ENCODE measurements around the gene ZNF532. TPM values are rescaled to one million over a fixed set of nuclear protein-coding genes. Genes with fewer than 3 reads are reported as not detected.

ZNF532 gene
- total and polyA plus RNA-seq, 2 donors: 11.6 to 11.9 TPM

GRCh38 chr18:58992301-58993231 lies 127.9 kb downstream of the ZNF532 start:
- H3K27ac ChIP-seq (ENCODE audit: low read depth in 1 of 2, low read length in 1 of 2): no peak overlapping the region
- no peak for DNase-seq (ENCODE audit: low read depth in 6 of 9, low spot score in 9 of 9)
- WGBS: 78% methylated on average over 16 of the region's 16 CpGs
- H3K9me3 ChIP-seq (ENCODE audit: control insufficient read depth in 2 of 2, insufficient read depth in 1 of 2, low read length in 1 of 2): no peaks in the 10 kb centered on the region
- no peaks in the 10 kb centered on the region for H3K27me3 ChIP-seq (ENCODE audit: control insufficient read depth in 2 of 2, insufficient read depth in 1 of 2, low read length in 1 of 2)
- H3K36me3 ChIP-seq (ENCODE audit: control insufficient read depth in 2 of 2, insufficient read depth in 2 of 2, low read length in 1 of 2): no peaks in the 10 kb centered on the region
- no peaks in the 10 kb centered on the region for H3K4me1 ChIP-seq (ENCODE audit: control insufficient read depth in 2 of 2, insufficient read depth in 2 of 2, low read length in 2 of 2)
- H3K4me3 ChIP-seq (ENCODE audit: low read length in 2 of 2): no peak overlapping the region

- Histone ChIP-seq H3K36me3 (ENCODE audit: control insufficient read depth in 2 of 2, insufficient read depth in 2 of 2, low read length in 1 of 2) (no peaks in the 10 kb centered on the region), H3K27ac (ENCODE audit: low read depth in 1 of 2, low read length in 1 of 2) (no peak overlapping the region), H3K4me3 (ENCODE audit: low read length in 2 of 2) (no peak overlapping the region), H3K4me1 (ENCODE audit: control insufficient read depth in 2 of 2, insufficient read depth in 2 of 2, low read length in 2 of 2) (no peaks in the 10 kb centered on the region), H3K9me3 (ENCODE audit: control insufficient read depth in 2 of 2, insufficient read depth in 1 of 2, low read length in 1 of 2) (no peaks in the 10 kb centered on the region), H3K27me3 (ENCODE audit: control insufficient read depth in 2 of 2, insufficient read depth in 1 of 2, low read length in 1 of 2) (no peaks in the 10 kb centered on the region)
- 61% methylated on average over 4 of the region's 4 CpGs for WGBS
- DNase-seq (ENCODE audit: low read depth in 6 of 9, low spot score in 9 of 9): no peak
These were observed 128.6 kb downstream of the ZNF532 start for GRCh38 chr18:58993260-58993659.

- no peak overlapping the region for H3K27ac ChIP-seq (ENCODE audit: low read depth in 1 of 2, low read length in 1 of 2)
- H3K27me3 ChIP-seq (ENCODE audit: control insufficient read depth in 2 of 2, insufficient read depth in 1 of 2, low read length in 1 of 2): no peaks in the 10 kb centered on the region
- H3K4me3 ChIP-seq (ENCODE audit: low read length in 2 of 2): no peak overlapping the region
- H3K9me3 ChIP-seq (ENCODE audit: control insufficient read depth in 2 of 2, insufficient read depth in 1 of 2, low read length in 1 of 2): no peaks in the 10 kb centered on the region
- DNase-seq (ENCODE audit: low read depth in 6 of 9, low spot score in 9 of 9): no peak
- H3K4me1 ChIP-seq (ENCODE audit: control insufficient read depth in 2 of 2, insufficient read depth in 2 of 2, low read length in 2 of 2): no peaks in the 10 kb centered on the region
- 86% methylated on average over 5 of the region's 5 CpGs for WGBS
- no peaks in the 10 kb centered on the region for H3K36me3 ChIP-seq (ENCODE audit: control insufficient read depth in 2 of 2, insufficient read depth in 2 of 2, low read length in 1 of 2)
These were observed 131.0 kb downstream of the ZNF532 start for GRCh38 chr18:58995663-58996062.

- no peak overlapping the region for H3K27ac ChIP-seq (ENCODE audit: low read depth in 1 of 2, low read length in 1 of 2)
- no peak for DNase-seq (ENCODE audit: low read depth in 6 of 9, low spot score in 9 of 9)
- H3K27me3 ChIP-seq (ENCODE audit: control insufficient read depth in 2 of 2, insufficient read depth in 1 of 2, low read length in 1 of 2): no peaks in the 10 kb centered on the region
- no peaks in the 10 kb centered on the region for H3K36me3 ChIP-seq (ENCODE audit: control insufficient read depth in 2 of 2, insufficient read depth in 2 of 2, low read length in 1 of 2)
- WGBS: 83% methylated on average over 12 of the region's 12 CpGs
- H3K4me1 ChIP-seq (ENCODE audit: control insufficient read depth in 2 of 2, insufficient read depth in 2 of 2, low read length in 2 of 2): no peaks in the 10 kb centered on the region
- no peak overlapping the region for H3K4me3 ChIP-seq (ENCODE audit: low read length in 2 of 2)
- no peaks in the 10 kb centered on the region for H3K9me3 ChIP-seq (ENCODE audit: control insufficient read depth in 2 of 2, insufficient read depth in 1 of 2, low read length in 1 of 2)
These were observed 131.5 kb downstream of the ZNF532 start for GRCh38 chr18:58996131-58996641.

GRCh38 chr18:58996696-58997095 lies 132.0 kb downstream of the ZNF532 start:
- 93% methylated on average over 7 of the region's 7 CpGs for WGBS

GRCh38 chr18:58997811-58998337 lies 133.2 kb downstream of the ZNF532 start:
- H3K9me3 ChIP-seq (ENCODE audit: control insufficient read depth in 2 of 2, insufficient read depth in 1 of 2, low read length in 1 of 2): no peaks in the 10 kb centered on the region
- no peaks in the 10 kb centered on the region for H3K4me1 ChIP-seq (ENCODE audit: control insufficient read depth in 2 of 2, insufficient read depth in 2 of 2, low read length in 2 of 2)
- no peaks in the 10 kb centered on the region for H3K27me3 ChIP-seq (ENCODE audit: control insufficient read depth in 2 of 2, insufficient read depth in 1 of 2, low read length in 1 of 2)
- DNase-seq (ENCODE audit: low read depth in 6 of 9, low spot score in 9 of 9): no peak
- no peak overlapping the region for H3K4me3 ChIP-seq (ENCODE audit: low read length in 2 of 2)
- WGBS: 93% methylated on average over 4 of the region's 4 CpGs
- H3K36me3 ChIP-seq (ENCODE audit: control insufficient read depth in 2 of 2, insufficient read depth in 2 of 2, low read length in 1 of 2): no peaks in the 10 kb centered on the region
- H3K27ac ChIP-seq (ENCODE audit: low read depth in 1 of 2, low read length in 1 of 2): no peak overlapping the region

More at GRCh38 chr18:58996696-58997095, 132.0 kb downstream of the ZNF532 start:
- DNase-seq (ENCODE audit: low read depth in 6 of 9, low spot score in 9 of 9): no peak
- H3K4me1 ChIP-seq (ENCODE audit: control insufficient read depth in 2 of 2, insufficient read depth in 2 of 2, low read length in 2 of 2): no peaks in the 10 kb centered on the region
- H3K27ac ChIP-seq (ENCODE audit: low read depth in 1 of 2, low read length in 1 of 2): no peak overlapping the region
- H3K9me3 ChIP-seq (ENCODE audit: control insufficient read depth in 2 of 2, insufficient read depth in 1 of 2, low read length in 1 of 2): no peaks in the 10 kb centered on the region
- no peak overlapping the region for H3K4me3 ChIP-seq (ENCODE audit: low read length in 2 of 2)
- no peaks in the 10 kb centered on the region for H3K27me3 ChIP-seq (ENCODE audit: control insufficient read depth in 2 of 2, insufficient read depth in 1 of 2, low read length in 1 of 2)
- no peaks in the 10 kb centered on the region for H3K36me3 ChIP-seq (ENCODE audit: control insufficient read depth in 2 of 2, insufficient read depth in 2 of 2, low read length in 1 of 2)

GRCh38 chr18:58998401-58999203 lies 133.9 kb downstream of the ZNF532 start:
- Histone ChIP-seq H3K4me3 (ENCODE audit: low read length in 2 of 2) (no peak overlapping the region), H3K27me3 (ENCODE audit: control insufficient read depth in 2 of 2, insufficient read depth in 1 of 2, low read length in 1 of 2) (no peaks in the 10 kb centered on the region), H3K4me1 (ENCODE audit: control insufficient read depth in 2 of 2, insufficient read depth in 2 of 2, low read length in 2 of 2) (no peaks in the 10 kb centered on the region), H3K9me3 (ENCODE audit: control insufficient read depth in 2 of 2, insufficient read depth in 1 of 2, low read length in 1 of 2) (no peaks in the 10 kb centered on the region), H3K27ac (ENCODE audit: low read depth in 1 of 2, low read length in 1 of 2) (no peak overlapping the region), H3K36me3 (ENCODE audit: control insufficient read depth in 2 of 2, insufficient read depth in 2 of 2, low read length in 1 of 2) (no peaks in the 10 kb centered on the region)
- no peak for DNase-seq (ENCODE audit: low read depth in 6 of 9, low spot score in 9 of 9)
- WGBS: 92% methylated on average over 13 of the region's 13 CpGs

GRCh38 chr18:59001166-59001565 lies 136.5 kb downstream of the ZNF532 start:
- H3K27ac ChIP-seq (ENCODE audit: low read depth in 1 of 2, low read length in 1 of 2): no peak overlapping the region
- no peaks in the 10 kb centered on the region for H3K4me1 ChIP-seq (ENCODE audit: control insufficient read depth in 2 of 2, insufficient read depth in 2 of 2, low read length in 2 of 2)
- no peaks in the 10 kb centered on the region for H3K9me3 ChIP-seq (ENCODE audit: control insufficient read depth in 2 of 2, insufficient read depth in 1 of 2, low read length in 1 of 2)
- no peaks in the 10 kb centered on the region for H3K27me3 ChIP-seq (ENCODE audit: control insufficient read depth in 2 of 2, insufficient read depth in 1 of 2, low read length in 1 of 2)
- 99% methylated on average over 3 of the region's 3 CpGs for WGBS
- no peaks in the 10 kb centered on the region for H3K36me3 ChIP-seq (ENCODE audit: control insufficient read depth in 2 of 2, insufficient read depth in 2 of 2, low read length in 1 of 2)
- H3K4me3 ChIP-seq (ENCODE audit: low read length in 2 of 2): no peak overlapping the region
- DNase-seq (ENCODE audit: low read depth in 6 of 9, low spot score in 9 of 9): no peak

GRCh38 chr18:59001721-59002120 lies 137.0 kb downstream of the ZNF532 start:
- 83% methylated on average over 3 of the region's 3 CpGs for WGBS
- no peak overlapping the region for H3K4me3 ChIP-seq (ENCODE audit: low read length in 2 of 2)
- H3K27me3 ChIP-seq (ENCODE audit: control insufficient read depth in 2 of 2, insufficient read depth in 1 of 2, low read length in 1 of 2): no peaks in the 10 kb centered on the region
- no peak overlapping the region for H3K27ac ChIP-seq (ENCODE audit: low read depth in 1 of 2, low read length in 1 of 2)
- no peaks in the 10 kb centered on the region for H3K9me3 ChIP-seq (ENCODE audit: control insufficient read depth in 2 of 2, insufficient read depth in 1 of 2, low read length in 1 of 2)
- H3K4me1 ChIP-seq (ENCODE audit: control insufficient read depth in 2 of 2, insufficient read depth in 2 of 2, low read length in 2 of 2): no peaks in the 10 kb centered on the region
- no peaks in the 10 kb centered on the region for H3K36me3 ChIP-seq (ENCODE audit: control insufficient read depth in 2 of 2, insufficient read depth in 2 of 2, low read length in 1 of 2)
- DNase-seq (ENCODE audit: low read depth in 6 of 9, low spot score in 9 of 9): no peak
